Liver (tissue), 9 donors: ENCODE data around the gene YTHDF2. TPM values are rescaled to one million over a fixed set of nuclear protein-coding genes. Genes with fewer than 3 reads are reported as not detected.

Experiments
- DNase-seq: peaks from one replicate; pipeline ENCODE4 v3.0.0-alpha.2; 2017; ENCODE audit warnings: low spot score
- H3K27ac ChIP-seq, 2 donors: one replicate each; pipeline ENCODE4 v1.7.0; 2013; ENCODE audit warnings: inconsistent platforms in 2 of 2, low read length in 2 of 2, control low read depth in 1 of 2, low read depth in 1 of 2, mild to moderate bottlenecking in 1 of 2
- H3K27me3 ChIP-seq, 4 donors: one replicate each; pipeline versions ENCODE4 v1.6.1 to v1.7.0; 2013; ENCODE audit warnings: low read length in 3 of 4, inconsistent platforms in 1 of 4, mild to moderate bottlenecking in 1 of 4, moderate library complexity in 1 of 4; ENCODE audit not compliant: control insufficient read depth in 4 of 4, insufficient read depth in 4 of 4
- H3K36me3 ChIP-seq, 4 donors: one replicate each; pipeline versions ENCODE4 v1.6.1 to v1.7.0; 2013; ENCODE audit warnings: low read length in 3 of 4, mild to moderate bottlenecking in 3 of 4, low read depth in 1 of 4, moderate library complexity in 1 of 4; ENCODE audit not compliant: control insufficient read depth in 4 of 4, insufficient read depth in 3 of 4
- H3K4me1 ChIP-seq, 4 donors: one replicate each; pipeline versions ENCODE4 v1.6.1 to v1.7.0; 2013; ENCODE audit warnings: low read length in 3 of 4, mild to moderate bottlenecking in 3 of 4, moderate library complexity in 1 of 4; ENCODE audit not compliant: control insufficient read depth in 4 of 4, insufficient read depth in 4 of 4
- H3K4me3 ChIP-seq, 3 donors: one replicate each; pipeline versions ENCODE4 v1.6.1 to v1.7.0; 2013; ENCODE audit warnings: low read length in 3 of 3, control low read depth in 1 of 3, low read depth in 1 of 3, mild to moderate bottlenecking in 1 of 3
- H3K9ac ChIP-seq, 2 donors: one replicate each; pipeline ENCODE4 v1.7.0; 2013; ENCODE audit warnings: low read length in 2 of 2, mild to moderate bottlenecking in 2 of 2, moderate library complexity in 2 of 2, control low read depth in 1 of 2, low read depth in 1 of 2
- H3K9me3 ChIP-seq, 4 donors: one replicate each; pipeline versions ENCODE4 v1.6.1 to v1.7.0; 2013; ENCODE audit warnings: low read length in 3 of 4; ENCODE audit not compliant: control insufficient read depth in 4 of 4
- EGR1 ChIP-seq, 2 donors: IDR thresholded peaks; 2 replicates each; pipeline ENCODE4 v1.6.1; 2016 to 2018; ENCODE audit warnings: antibody characterized with exemption in 2 of 2, low read depth in 2 of 2
- FOXA1 ChIP-seq: IDR thresholded peaks from 2 replicates; pipeline ENCODE4 v1.6.1; 2016; ENCODE audit warnings: antibody characterized with exemption
- FOXA2 ChIP-seq: IDR thresholded peaks from 2 replicates; pipeline ENCODE4 v1.6.1; 2016; ENCODE audit warnings: antibody characterized with exemption
- HNF4A ChIP-seq, 2 donors: conservative IDR thresholded peaks; 2 replicates each; pipeline ENCODE4 v1.6.1; 2016; ENCODE audit warnings: antibody characterized with exemption in 2 of 2, mild to moderate bottlenecking in 2 of 2
- NR2F2 ChIP-seq: IDR thresholded peaks from 2 replicates; pipeline ENCODE4 v1.6.1; 2016; ENCODE audit warnings: antibody characterized with exemption
- TAF1 ChIP-seq: conservative IDR thresholded peaks from 2 replicates; pipeline ENCODE4 v1.6.1; 2016; ENCODE audit warnings: antibody characterized with exemption, mild to moderate bottlenecking
- YY1 ChIP-seq: IDR thresholded peaks from 2 replicates; pipeline ENCODE4 v1.6.1; 2016; ENCODE audit warnings: antibody characterized with exemption, mild to moderate bottlenecking
- ZBTB33 ChIP-seq: IDR thresholded peaks from 2 replicates; pipeline ENCODE4 v1.6.1; 2016; ENCODE audit warnings: antibody characterized with exemption
- whole genome bisulfite sequencing: extraction: QIAGEN DNeasy Blood & Tissue Kit; methylation state at CpG from one replicate; pipeline ENCODE4 v1.1.7; 2013; 5-methylcytosine and 5-hydroxymethylcytosine counted together
- polyA plus RNA-seq, 2 donors: library from polyadenylated mRNA; stranded (reverse) in 1 of 2; unstranded in 1 of 2; fragments of 200-250 nt in 1 of 2; fragments of >200 nt in 1 of 2; fragmentation: Nextera tagmentation in 1 of 2; extraction: Ambion mirVana in 1 of 2; gene quantifications; one replicate each; pipeline versions ENCODE4 v1.2.1 to v1.2.3, GENCODE V29; 2013 to 2015
- total RNA-seq, 2 donors: library from RNA; depleted of rRNA; stranded (reverse); fragments of >200 nt; gene quantifications; one replicate each; pipeline ENCODE4 v1.2.3, GENCODE V29; 2014
- TF ChIP-seq, protein P1 (sequence below): IDR thresholded peaks from 2 replicates; pipeline ENCODE4 v1.6.1; 2016; ENCODE audit warnings: antibody characterized with exemption
- TF ChIP-seq, protein P2 (sequence below): fragments of 150-350 bp; IDR thresholded peaks from 2 replicates; pipeline ENCODE4 v1.5.1; 2017; ENCODE audit warnings: improper control_type of control experiment, low read depth, low read length; ENCODE audit not compliant: missing input control
- TF ChIP-seq, protein P3 (sequence below): IDR thresholded peaks from 2 replicates; pipeline ENCODE4 v1.6.1; 2016; ENCODE audit warnings: antibody characterized with exemption, mild to moderate bottlenecking
- donor health status: healthy.
- donor health status: healthy.
- donor health status: healthy.
- donor health status: healthy.
- donor health status: healthy.

The YTHDF2 gene
- total and polyA plus RNA-seq, 4 donors: 21.1 to 37.9 (median 29.9) TPM

DNA sequence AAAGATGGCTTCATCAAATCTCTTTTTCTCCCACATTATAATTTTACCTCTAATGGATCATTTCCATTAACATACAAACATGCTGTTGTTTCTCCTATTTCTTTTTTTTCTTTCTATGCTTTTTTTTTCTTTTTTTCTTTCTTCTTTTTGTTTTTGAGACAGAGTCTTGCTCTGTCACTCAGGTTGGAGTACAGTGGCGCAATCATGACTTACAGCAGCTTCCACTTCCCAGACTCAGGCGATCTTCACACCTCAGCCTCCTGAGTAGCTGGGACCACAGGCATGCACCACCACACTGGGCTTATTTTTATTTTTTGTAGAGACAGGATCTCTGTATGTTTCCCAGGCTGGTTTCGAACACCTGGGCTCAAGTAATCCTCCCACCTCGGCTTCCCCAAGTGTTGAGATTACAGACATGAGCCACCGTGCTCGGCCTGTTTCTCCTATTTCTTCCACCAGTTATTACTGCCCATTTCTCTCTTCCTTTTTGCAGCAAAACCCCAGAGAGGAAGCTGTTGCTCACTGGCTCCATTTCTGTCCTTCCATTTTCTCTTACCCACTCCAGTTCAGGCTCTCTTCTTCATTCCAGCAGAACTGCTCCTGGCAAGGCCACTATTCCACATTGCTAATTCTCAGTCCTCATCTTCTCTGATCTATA, 43.1 kb downstream of the YTHDF2 start:
- TF ChIP-seq, protein P1, sequence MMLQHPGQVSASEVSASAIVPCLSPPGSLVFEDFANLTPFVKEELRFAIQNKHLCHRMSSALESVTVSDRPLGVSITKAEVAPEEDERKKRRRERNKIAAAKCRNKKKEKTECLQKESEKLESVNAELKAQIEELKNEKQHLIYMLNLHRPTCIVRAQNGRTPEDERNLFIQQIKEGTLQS: no peak
- TF ChIP-seq, protein P2, sequence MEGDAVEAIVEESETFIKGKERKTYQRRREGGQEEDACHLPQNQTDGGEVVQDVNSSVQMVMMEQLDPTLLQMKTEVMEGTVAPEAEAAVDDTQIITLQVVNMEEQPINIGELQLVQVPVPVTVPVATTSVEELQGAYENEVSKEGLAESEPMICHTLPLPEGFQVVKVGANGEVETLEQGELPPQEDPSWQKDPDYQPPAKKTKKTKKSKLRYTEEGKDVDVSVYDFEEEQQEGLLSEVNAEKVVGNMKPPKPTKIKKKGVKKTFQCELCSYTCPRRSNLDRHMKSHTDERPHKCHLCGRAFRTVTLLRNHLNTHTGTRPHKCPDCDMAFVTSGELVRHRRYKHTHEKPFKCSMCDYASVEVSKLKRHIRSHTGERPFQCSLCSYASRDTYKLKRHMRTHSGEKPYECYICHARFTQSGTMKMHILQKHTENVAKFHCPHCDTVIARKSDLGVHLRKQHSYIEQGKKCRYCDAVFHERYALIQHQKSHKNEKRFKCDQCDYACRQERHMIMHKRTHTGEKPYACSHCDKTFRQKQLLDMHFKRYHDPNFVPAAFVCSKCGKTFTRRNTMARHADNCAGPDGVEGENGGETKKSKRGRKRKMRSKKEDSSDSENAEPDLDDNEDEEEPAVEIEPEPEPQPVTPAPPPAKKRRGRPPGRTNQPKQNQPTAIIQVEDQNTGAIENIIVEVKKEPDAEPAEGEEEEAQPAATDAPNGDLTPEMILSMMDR: no peak
- no peak for TF ChIP-seq EGR1 (IDR thresholded peaks at IDR 0.05; ENCODE audit: low read depth in 2 of 2)
- TF ChIP-seq TAF1: no peak
- 87% methylated on average over 6 of the region's 6 CpGs for WGBS
- H3K9me3 ChIP-seq: no peaks in the 10 kb centered on the region
- no peaks in the 10 kb centered on the region for H3K27me3 ChIP-seq
- no peak overlapping the region for H3K4me3 ChIP-seq
- H3K4me1 ChIP-seq: peaks cover 0 to 7% (median 3%) of the 10 kb centered on the region in 4 donors
- no peaks in the 10 kb centered on the region for H3K36me3 ChIP-seq
- no peak for DNase-seq
- H3K27ac ChIP-seq: no peak overlapping the region
- H3K9ac ChIP-seq: no peak overlapping the region

GRCh38 chr1:28781305-28781704, 44.6 kb downstream of the YTHDF2 start:
- 72% methylated on average over 11 of the region's 11 CpGs for WGBS
- Histone ChIP-seq H3K27me3 (no peaks in the 10 kb centered on the region), H3K9me3 (no peaks in the 10 kb centered on the region), H3K36me3 (no peaks in the 10 kb centered on the region), H3K4me1 (peaks cover 0 to 5% (median under 1%) of the 10 kb centered on the region in 4 donors), H3K9ac (no peak overlapping the region), H3K4me3 (no peak overlapping the region), H3K27ac (no peak overlapping the region)
- DNase-seq: no peak
- TF ChIP-seq, protein P2: no peak
- TF ChIP-seq FOXA2: no peak
- TF ChIP-seq TAF1: no peak
- no peak for TF ChIP-seq YY1
- TF ChIP-seq, protein P1: no peak
- TF ChIP-seq ZBTB33: no peak
- no peak for TF ChIP-seq FOXA1
- no peak for TF ChIP-seq HNF4A (conservative IDR thresholded peaks at IDR 0.05)
- TF ChIP-seq, protein P3, sequence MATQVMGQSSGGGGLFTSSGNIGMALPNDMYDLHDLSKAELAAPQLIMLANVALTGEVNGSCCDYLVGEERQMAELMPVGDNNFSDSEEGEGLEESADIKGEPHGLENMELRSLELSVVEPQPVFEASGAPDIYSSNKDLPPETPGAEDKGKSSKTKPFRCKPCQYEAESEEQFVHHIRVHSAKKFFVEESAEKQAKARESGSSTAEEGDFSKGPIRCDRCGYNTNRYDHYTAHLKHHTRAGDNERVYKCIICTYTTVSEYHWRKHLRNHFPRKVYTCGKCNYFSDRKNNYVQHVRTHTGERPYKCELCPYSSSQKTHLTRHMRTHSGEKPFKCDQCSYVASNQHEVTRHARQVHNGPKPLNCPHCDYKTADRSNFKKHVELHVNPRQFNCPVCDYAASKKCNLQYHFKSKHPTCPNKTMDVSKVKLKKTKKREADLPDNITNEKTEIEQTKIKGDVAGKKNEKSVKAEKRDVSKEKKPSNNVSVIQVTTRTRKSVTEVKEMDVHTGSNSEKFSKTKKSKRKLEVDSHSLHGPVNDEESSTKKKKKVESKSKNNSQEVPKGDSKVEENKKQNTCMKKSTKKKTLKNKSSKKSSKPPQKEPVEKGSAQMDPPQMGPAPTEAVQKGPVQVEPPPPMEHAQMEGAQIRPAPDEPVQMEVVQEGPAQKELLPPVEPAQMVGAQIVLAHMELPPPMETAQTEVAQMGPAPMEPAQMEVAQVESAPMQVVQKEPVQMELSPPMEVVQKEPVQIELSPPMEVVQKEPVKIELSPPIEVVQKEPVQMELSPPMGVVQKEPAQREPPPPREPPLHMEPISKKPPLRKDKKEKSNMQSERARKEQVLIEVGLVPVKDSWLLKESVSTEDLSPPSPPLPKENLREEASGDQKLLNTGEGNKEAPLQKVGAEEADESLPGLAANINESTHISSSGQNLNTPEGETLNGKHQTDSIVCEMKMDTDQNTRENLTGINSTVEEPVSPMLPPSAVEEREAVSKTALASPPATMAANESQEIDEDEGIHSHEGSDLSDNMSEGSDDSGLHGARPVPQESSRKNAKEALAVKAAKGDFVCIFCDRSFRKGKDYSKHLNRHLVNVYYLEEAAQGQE: no peak
- no peak for TF ChIP-seq NR2F2
